ENCODE data around the gene LRCH1. TPM values are rescaled to one million over a fixed set of nuclear protein-coding genes. Genes with fewer than 3 reads are reported as not detected.

Gene LRCH1
- total and polyA plus RNA-seq, 2 experiments from 2014 or later: 3.9 to 9.2 TPM

DNA sequence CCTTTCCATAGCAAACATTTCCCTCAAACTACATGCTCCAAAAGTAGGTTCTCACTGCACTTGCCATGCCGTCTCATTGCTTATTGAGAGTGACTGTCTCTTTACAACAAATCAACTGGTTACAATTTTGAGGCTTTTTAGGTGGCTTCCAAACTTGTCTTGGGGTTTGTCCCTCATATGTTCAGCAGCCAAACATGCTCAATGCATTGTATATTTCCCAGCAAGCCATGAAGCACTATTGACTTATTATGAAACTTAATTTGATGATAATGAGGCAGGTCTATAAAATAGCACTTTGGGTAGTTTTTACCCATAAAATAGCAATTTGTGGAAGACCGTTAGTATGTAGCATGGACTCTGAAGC, 78.2 kb downstream of the LRCH1 start:
- Histone ChIP-seq H3K4me3 (no peak overlapping the region), H3K4me2 (peak overlapping the region; percentile 14), H4K20me1 (replicated peaks; ENCODE audit: insufficient read depth) (no peaks in the 10 kb centered on the region), H3K4me1 (ENCODE audit: insufficient read depth) (peaks cover 24% of the 10 kb centered on the region), H3F3A (replicated peaks; ENCODE audit: low read depth) (no peaks in the 10 kb centered on the region), H3K27me3 (ENCODE audit: insufficient read depth) (no peaks in the 10 kb centered on the region), H3K9me2 (ENCODE audit: insufficient read depth) (no peaks in the 10 kb centered on the region; the same call in 1 of the 2 replicates), H3K79me2 (replicated peaks; ENCODE audit: insufficient read depth) (peaks cover 44% of the 10 kb centered on the region), H2AFZ (no peak overlapping the region), H3K36me3 (ENCODE audit: insufficient read depth) (no peaks in the 10 kb centered on the region), H3K27ac (ENCODE audit: low read depth) (no peak overlapping the region; the same call in 1 of the 2 replicates)
- DNase-seq (ENCODE audit: low spot score) (no peak), ATAC-seq (no peak)
- peak overlapping the region; percentile 74; the same call in 1 of the 2 replicates for H3K27ac Mint-ChIP-seq
- peaks cover 7% of the 10 kb centered on the region for H3K27me3 Mint-ChIP-seq (ENCODE audit: insufficient read depth, low read depth, poor library complexity)
- no peak overlapping the region for H3K4me3 Mint-ChIP-seq
- H3K36me3 Mint-ChIP-seq (ENCODE audit: low read depth): peaks cover 3% of the 10 kb centered on the region; the same call in 1 of the 3 replicates
- peaks cover 3% of the 10 kb centered on the region; the same call in 2 of the 3 replicates for H3K9me3 Mint-ChIP-seq
- TF ChIP-seq, protein P1, sequence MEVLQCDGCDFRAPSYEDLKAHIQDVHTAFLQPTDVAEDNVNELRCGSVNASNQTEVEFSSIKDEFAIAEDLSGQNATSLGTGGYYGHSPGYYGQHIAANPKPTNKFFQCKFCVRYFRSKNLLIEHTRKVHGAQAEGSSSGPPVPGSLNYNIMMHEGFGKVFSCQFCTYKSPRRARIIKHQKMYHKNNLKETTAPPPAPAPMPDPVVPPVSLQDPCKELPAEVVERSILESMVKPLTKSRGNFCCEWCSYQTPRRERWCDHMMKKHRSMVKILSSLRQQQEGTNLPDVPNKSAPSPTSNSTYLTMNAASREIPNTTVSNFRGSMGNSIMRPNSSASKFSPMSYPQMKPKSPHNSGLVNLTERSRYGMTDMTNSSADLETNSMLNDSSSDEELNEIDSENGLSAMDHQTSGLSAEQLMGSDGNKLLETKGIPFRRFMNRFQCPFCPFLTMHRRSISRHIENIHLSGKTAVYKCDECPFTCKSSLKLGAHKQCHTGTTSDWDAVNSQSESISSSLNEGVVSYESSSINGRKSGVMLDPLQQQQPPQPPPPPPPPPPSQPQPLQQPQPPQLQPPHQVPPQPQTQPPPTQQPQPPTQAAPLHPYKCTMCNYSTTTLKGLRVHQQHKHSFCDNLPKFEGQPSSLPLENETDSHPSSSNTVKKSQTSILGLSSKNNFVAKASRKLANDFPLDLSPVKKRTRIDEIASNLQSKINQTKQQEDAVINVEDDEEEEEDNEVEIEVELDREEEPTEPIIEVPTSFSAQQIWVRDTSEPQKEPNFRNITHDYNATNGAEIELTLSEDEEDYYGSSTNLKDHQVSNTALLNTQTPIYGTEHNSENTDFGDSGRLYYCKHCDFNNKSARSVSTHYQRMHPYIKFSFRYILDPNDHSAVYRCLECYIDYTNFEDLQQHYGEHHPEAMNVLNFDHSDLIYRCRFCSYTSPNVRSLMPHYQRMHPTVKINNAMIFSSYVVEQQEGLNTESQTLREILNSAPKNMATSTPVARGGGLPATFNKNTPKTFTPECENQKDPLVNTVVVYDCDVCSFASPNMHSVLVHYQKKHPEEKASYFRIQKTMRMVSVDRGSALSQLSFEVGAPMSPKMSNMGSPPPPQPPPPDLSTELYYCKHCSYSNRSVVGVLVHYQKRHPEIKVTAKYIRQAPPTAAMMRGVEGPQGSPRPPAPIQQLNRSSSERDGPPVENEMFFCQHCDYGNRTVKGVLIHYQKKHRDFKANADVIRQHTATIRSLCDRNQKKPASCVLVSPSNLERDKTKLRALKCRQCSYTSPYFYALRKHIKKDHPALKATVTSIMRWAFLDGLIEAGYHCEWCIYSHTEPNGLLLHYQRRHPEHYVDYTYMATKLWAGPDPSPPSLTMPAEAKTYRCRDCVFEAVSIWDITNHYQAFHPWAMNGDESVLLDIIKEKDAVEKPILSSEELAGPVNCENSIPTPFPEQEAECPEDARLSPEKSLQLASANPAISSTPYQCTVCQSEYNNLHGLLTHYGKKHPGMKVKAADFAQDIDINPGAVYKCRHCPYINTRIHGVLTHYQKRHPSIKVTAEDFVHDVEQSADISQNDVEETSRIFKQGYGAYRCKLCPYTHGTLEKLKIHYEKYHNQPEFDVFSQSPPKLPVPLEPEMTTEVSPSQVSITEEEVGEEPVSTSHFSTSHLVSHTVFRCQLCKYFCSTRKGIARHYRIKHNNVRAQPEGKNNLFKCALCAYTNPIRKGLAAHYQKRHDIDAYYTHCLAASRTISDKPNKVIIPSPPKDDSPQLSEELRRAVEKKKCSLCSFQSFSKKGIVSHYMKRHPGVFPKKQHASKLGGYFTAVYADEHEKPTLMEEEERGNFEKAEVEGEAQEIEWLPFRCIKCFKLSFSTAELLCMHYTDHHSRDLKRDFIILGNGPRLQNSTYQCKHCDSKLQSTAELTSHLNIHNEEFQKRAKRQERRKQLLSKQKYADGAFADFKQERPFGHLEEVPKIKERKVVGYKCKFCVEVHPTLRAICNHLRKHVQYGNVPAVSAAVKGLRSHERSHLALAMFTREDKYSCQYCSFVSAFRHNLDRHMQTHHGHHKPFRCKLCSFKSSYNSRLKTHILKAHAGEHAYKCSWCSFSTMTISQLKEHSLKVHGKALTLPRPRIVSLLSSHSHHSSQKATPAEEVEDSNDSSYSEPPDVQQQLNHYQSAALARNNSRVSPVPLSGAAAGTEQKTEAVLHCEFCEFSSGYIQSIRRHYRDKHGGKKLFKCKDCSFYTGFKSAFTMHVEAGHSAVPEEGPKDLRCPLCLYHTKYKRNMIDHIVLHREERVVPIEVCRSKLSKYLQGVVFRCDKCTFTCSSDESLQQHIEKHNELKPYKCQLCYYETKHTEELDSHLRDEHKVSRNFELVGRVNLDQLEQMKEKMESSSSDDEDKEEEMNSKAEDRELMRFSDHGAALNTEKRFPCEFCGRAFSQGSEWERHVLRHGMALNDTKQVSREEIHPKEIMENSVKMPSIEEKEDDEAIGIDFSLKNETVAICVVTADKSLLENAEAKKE (CRISPR knock-in tag; IDR thresholded peaks at IDR 0.05): no peak
- TF ChIP-seq, protein P2, sequence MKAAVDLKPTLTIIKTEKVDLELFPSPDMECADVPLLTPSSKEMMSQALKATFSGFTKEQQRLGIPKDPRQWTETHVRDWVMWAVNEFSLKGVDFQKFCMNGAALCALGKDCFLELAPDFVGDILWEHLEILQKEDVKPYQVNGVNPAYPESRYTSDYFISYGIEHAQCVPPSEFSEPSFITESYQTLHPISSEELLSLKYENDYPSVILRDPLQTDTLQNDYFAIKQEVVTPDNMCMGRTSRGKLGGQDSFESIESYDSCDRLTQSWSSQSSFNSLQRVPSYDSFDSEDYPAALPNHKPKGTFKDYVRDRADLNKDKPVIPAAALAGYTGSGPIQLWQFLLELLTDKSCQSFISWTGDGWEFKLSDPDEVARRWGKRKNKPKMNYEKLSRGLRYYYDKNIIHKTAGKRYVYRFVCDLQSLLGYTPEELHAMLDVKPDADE (IDR thresholded peaks at IDR 0.05): no peak
- TF ChIP-seq STAT1 (IDR thresholded peaks at IDR 0.05; ENCODE audit: unreplicated experiment): no peak
- TF ChIP-seq EZH2phosphoT487 (IDR thresholded peaks at IDR 0.05; ENCODE audit: unreplicated experiment): no peak
- TF ChIP-seq ZNF331 (CRISPR knock-in tag; IDR thresholded peaks at IDR 0.05; ENCODE audit: low read depth): no peak
- TF ChIP-seq POLR2AphosphoS5 (IDR thresholded peaks at IDR 0.05; ENCODE audit: low read depth): no peak
- TF ChIP-seq NANOG (IDR thresholded peaks at IDR 0.05; ENCODE audit: borderline replicate concordance): no peak
- TF ChIP-seq, protein P3, sequence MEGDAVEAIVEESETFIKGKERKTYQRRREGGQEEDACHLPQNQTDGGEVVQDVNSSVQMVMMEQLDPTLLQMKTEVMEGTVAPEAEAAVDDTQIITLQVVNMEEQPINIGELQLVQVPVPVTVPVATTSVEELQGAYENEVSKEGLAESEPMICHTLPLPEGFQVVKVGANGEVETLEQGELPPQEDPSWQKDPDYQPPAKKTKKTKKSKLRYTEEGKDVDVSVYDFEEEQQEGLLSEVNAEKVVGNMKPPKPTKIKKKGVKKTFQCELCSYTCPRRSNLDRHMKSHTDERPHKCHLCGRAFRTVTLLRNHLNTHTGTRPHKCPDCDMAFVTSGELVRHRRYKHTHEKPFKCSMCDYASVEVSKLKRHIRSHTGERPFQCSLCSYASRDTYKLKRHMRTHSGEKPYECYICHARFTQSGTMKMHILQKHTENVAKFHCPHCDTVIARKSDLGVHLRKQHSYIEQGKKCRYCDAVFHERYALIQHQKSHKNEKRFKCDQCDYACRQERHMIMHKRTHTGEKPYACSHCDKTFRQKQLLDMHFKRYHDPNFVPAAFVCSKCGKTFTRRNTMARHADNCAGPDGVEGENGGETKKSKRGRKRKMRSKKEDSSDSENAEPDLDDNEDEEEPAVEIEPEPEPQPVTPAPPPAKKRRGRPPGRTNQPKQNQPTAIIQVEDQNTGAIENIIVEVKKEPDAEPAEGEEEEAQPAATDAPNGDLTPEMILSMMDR (conservative IDR thresholded peaks at IDR 0.05; ENCODE audit: low read depth in 2 of 2): no peak
- TF ChIP-seq EZH2 (IDR thresholded peaks at IDR 0.05; ENCODE audit: low read depth, unreplicated experiment): no peak
- no peak for TF ChIP-seq JUNB (IDR thresholded peaks at IDR 0.05; ENCODE audit: unreplicated experiment)
- no peak for TF ChIP-seq ZNF114 (CRISPR knock-in tag; IDR thresholded peaks at IDR 0.05)
- no peak for TF ChIP-seq REST (IDR thresholded peaks at IDR 0.05; ENCODE audit: unreplicated experiment)
- TF ChIP-seq CREB1 (CRISPR knock-in tag; IDR thresholded peaks at IDR 0.05; ENCODE audit: low read depth): no peak
- H3K4me1 Mint-ChIP-seq: peaks cover 40% of the 10 kb centered on the region
